Activated gamma-delta T cell (primary cell): ENCODE data around the gene FBXO42.

Source experiments
- DNase-seq: peaks from one replicate; lab custom pipeline; 2025; lab: John Stamatoyannopoulos, UW

Gene FBXO42

DNA sequence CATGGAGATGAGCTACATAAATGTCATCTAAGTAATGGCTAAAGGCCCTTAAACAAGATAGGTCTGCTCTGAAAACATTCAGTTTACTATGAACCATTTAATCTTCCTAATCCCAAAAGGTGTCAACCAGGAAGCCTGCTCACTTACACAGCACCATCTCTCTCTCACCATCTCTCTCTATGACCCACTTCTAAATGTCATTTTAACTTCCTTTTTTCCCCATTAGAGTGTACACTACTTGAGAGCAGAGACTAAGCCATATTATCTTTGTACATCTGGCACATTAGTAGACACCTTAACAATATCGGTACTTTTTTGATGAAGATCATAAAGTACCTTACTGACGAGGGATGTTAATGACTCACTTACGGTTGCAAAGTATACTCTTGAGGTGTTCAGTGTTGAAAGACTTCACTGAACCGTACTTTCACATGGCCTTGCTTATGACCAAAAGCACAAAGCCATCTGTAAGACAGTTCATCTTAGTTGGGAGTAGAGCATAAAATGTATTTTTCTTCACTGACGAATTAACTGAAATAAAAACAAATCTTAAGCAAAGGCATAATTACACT lies 25.4 kb downstream of the FBXO42 start:
- no peak for DNase-seq

DNA sequence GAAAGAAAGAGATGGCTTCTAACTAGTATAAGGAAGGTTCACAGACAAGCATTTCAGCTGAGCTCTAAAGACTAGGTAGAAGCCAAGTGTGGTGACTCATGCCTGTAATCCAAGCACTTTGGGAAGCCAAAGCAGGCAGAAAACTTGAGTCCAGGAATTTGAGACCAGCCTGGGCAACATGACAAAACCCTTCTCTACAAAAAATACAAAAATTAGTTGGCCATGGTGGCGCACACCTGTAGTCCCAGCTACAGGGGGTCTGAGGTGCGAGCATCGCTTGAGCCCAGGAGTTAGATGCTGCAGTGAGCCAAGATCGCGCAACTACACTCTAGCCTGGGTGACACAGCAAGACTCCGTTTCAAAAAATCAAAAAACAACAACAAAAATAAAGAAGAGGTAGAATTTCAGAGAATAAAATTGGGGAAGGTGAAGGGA lies 27.8 kb downstream of the FBXO42 start:
- DNase-seq = no peak

DNA sequence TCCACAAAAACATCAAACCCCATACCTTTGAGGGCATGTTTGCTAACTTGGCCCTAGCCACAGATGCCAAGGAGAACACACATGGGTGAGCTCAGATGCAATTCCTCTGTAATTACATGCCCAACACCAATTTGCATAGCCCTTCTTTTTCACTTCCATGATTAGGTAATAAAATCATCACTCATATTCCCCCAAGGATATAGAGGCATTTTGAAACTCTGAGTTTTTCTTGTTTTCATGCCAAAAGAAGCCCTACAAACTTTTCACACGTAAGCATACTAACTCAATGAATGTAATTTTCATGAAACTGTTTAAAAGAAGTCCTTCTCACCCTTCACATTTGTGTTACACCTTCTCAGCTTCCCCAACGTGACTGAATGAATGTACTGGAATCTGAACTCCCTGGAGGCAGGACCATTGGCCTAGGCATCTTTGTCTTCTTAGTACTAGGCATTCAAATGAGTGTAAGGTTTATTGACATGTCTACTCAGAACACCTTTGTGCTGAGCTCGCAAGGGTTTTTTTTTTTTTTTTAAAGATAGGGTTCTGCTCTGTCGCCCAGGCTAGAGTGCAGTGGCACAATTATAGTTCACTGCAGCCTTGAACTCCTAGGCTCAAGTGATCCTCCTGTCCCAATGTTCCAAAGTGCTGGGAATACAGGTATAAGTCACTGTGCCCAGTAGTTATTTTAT lies 31.0 kb downstream of the FBXO42 start:
- no peak for DNase-seq

DNA sequence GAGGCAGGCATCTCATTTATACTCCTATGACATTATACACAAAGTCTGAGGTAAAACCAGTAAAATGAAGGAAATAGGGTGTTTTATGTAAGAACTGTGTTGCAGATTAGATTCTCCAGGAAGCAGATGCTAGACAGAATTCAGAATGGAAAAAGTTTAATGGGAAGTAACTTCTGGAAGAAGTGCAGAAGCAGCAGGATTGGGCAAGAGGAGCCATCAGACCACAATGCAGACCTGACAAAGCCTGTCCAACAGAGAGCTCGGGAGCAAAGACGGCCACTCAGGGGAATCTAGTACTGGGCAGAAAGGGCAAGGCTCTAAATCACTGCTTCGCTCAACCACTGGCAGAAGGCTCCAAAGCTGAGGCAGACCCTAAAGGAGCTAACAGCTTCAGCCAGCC lies 33.7 kb downstream of the FBXO42 start:
- no peak for DNase-seq

DNA sequence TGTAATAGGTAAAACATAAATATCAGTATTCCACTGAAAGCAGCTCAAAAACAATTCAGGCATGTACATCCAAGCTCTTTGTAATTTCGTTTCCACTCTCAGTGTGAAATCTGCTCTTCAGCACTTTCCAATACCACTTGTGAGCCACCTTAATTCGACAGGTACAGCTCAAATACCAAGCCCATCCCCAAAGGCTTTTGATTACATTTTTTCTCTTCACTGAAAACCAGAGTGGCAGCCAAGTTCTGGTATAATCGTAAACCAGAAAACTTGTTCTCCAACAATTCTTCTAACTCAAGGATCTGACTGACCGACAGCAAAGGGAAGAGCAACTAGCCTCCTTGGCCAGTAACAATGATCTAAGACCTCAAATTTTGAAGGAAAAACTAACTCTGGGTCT lies 36.8 kb downstream of the FBXO42 start:
- no peak for DNase-seq

DNA sequence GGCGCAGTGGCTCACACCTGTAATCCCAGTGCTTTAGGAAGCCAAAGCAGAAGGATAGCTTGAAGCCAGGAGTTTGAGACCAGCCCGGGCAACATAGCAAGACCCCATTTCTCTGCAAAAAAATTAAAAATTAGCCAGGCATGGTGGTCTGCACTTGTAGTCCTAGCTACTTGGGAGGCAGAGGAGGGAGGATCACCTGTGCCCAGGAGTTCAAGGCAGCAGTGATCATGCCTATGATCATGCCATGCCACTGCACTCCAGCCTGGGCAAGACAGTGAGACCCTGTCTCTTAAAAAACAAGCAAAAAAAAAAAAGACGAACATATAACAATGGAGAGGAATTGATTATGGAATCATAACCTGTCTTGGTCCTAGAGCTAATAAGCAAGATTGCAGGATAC lies 45.1 kb downstream of the FBXO42 start:
- no peak for DNase-seq

DNA sequence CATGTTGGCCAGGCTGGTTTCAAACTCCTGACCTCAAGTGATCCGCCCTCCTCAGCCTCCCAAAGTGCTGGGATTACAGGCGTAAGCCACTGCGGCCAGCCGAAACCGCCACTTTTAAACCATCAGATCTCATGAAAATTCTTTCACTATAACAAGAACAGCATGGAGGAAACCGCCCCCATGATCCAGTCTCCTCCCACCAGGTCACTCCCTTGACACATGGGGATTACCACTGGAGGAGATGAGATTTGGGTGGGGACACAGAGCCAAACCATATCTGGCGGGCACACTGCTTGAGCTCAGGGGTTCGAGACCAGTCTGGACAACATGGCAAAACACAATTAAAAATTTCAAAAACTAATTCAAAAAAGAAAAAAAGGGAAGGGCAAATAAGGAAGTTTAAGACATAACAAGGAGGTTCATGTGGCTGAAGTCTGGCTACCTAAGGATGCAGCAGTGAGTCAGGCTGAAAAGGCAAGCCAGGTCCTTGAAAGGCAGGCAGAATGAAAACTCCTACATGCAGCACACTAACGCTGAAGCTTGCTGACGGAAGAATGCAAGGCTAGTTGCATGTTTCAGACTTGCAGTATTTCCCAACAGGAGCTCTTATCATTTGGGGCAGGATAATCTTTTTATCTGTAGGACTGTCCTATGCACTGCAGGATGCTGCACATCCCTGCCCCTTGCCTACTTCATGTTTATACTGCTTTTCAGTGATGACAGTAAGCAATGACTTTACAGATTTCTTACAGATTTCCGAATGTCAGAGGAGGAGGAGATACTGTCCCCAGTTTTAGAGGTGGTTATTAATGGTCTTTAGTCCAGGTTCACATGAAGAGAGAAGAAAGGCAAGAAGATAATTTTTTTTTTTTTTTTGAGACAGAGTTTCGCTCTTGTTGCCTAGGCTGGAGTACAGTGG lies 49.3 kb downstream of the FBXO42 start:
- DNase-seq = no peak

DNA sequence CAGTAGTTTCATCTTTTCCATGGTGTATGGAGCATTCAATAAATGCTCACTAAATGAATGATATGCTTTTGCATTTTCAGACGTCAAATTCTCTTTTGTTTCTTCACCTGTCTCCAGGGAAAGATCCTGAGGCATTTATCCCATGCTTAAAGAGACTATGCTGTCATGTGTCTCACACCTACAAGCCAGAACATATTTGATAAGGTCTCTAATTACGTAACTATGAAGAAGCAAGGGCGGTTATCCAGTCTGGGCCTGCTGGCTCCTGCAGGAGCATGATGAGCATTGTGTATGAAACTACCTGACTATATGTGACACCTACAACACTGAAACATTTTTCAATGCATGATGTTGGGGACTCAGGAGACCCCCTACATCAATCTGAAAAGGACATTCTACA lies 51.8 kb downstream of the FBXO42 start:
- no peak for DNase-seq

DNA sequence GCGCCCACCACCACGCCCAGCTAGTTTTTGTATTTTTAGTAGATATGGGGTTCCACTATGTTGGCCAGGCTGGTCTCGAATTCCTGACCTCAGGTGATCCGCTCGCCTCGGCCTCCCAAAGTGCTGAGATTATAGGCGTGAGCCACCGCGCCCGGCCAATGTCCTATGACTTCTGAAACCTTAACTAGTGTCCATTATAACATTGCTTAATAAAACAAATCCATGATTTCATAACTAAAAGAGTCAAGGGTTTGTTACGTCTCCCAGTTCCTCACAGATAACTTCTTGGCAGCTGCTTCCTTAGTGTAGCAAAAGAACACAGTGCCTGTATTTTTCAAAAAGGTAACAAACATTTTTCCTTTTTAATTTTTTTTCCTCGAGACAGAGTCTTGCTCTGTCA lies 53.6 kb downstream of the FBXO42 start:
- DNase-seq = no peak

DNA sequence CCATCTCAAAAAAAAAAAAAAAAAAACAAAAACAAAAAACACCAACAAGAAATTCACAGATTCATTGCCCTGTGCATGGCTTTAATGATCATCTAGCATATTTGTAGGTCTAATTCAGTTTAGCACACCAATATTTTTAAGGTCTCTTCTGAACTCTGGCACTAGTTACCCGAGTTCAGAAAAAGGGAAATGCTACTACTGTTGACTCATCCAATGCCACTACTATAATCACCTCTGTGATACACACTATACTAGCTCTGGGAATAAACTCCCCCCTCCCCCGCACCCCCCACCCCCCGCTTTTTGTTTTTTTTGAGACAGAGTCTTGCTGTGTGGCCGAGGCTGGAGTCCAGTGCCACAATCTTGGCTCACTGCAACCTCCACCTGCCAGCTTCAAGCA lies 55.6 kb downstream of the FBXO42 start:
- no peak for DNase-seq

DNA sequence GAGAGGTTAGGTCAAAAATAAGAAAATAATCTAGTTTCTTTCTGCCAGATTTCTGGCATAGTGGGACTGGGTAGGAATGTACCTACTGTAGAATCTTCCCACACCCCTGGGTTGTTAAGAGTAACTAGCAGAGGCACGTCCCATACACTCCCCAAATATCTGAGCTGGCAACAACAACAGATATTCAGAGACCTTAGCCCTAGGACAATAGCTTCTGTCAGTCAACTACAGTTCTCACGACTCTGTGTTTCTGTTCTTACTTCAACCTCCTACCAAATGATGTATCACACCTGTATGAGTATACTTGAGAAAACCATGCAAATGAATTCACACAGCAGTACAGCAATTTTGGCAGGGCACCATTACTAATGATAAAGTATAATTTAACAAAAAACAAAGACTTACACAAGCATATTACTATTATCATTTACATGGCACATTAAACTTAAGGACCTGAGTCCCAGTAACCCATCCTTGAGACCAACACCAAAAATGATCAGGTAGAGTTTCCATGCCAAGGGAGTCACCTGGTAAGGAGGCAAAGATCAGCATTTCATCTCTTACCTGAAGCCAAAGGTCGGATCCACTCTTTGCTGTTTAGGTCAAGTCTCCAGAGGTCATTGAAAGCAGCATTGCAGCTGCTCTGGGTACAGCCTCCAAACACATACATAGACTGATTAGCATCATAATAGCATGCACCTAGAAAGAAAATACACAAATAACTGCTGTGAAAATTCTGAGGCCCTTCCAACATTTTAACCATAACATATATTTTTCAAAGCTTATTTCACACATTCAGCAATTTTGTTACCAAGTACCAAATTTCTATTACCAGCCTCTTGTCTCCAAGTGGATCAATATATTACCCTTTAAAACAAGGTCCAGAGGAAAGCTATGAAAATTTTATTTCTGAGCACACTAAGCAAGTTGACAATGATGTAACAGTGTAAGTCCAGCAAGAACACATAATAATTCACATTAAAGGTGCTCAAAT lies 57.8 kb downstream of the FBXO42 start:
- no peak for DNase-seq

DNA sequence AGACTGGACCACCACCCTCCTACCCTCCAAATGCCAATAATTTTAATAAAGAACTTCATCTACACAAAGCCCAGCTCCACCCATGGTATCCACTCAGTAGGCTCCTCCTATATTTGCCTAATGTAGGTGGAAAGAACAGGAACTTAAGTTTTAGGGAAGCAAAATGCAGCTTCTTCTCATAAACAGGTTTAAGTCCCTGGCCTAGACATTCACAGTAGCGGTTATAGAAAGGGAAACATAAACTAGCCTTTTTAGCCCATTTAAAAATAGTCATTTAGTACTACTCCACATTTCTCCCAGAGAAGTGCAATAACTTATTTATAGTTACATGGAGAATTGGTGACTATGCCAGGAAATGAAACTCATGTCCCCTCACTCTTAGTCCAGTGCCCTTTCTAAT lies 58.7 kb downstream of the FBXO42 start:
- DNase-seq = no peak

DNA sequence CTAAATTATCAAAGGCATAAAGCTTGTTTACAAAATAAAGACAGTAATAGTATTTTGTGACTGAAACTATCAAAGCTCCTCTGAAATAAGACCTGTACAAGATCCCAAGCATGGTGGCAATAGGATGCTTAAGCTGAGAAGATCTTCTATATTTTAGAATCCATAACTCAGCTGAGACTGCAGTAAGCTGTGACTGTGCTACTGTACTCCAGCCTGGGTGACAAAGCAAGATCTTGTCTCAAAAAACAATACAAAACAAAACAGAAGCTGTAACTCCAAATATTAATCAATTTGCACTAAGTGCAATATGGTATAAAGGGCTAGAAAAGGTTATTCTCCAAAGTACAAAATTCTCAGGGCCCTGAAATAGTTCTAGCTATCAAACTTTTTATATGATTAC lies 59.5 kb downstream of the FBXO42 start:
- no peak for DNase-seq

DNA sequence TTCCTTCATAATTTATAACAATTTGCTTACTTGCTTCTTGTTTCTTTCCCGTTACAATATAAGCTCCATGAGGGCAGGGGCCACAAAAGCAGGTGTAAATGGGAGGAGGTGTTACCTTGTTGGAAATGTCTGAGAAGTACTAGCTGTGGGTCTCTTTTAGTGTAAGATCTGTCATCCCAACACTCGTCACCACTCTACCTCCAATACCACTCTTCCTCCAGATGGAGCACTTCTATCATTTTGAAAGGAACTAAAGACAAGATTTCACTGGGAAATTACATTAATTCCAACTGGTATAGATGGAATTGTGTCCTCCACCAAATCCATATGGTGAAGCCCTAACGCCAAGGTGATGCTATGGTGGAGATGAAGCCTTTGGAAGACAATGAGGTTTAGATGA lies 62.3 kb downstream of the FBXO42 start:
- DNase-seq = no peak

DNA sequence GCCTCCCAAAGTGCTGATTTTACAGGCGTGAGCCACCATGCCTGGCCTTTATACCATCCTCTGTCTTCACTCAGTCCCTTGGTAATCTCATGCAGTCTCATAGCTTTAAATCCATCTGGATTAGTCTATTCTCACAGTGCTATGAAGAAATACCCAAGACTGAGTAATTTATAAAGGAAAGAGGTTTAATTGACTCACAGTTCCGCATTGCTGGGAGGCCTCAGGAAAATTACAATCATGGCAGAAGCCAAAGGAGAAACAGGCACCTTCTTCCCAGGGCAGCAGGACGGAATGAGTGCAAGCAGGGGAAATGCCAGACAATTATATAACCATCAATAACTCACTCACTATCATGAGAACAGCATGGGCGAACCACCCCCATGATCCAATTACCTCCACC lies 66.2 kb downstream of the FBXO42 start:
- DNase-seq = no peak

DNA sequence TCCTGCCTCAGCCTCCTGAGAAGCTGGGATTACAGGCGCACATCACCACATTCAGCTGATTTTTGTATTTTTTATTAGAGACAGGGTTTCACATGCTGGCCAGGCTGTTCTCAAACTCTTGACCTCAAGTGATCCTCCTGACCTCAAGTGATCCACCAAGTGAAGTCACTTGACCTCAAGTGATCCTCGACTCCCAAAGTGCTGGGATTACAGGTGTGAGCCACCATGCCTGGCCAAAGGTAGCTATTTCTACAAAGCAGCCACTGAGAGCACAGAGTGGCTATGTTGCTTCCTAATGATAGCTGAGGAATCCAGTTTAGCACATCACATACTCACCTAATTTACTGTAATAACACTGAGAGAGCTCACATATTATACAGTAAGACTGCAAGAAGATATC lies 70.5 kb downstream of the FBXO42 start:
- DNase-seq = no peak

DNA sequence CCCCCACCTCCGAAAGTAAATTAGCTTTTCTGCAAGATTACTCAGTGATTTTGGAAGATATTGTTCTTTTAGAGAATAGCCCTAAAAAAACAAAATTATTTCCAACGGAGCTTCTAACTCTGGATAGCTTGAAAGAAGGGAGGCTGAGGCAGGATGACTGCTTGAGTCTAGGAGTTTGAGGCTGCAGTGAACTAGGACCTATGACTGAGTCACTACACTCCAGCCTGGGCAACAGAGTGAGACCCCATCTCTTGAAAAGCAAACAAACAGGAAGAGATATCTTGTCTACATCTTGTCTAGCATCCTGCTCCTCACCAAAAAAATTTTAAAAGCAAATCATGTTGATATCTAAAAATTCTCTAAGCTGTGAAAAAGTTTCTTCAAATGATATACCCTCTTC lies 73.1 kb downstream of the FBXO42 start:
- no peak for DNase-seq

DNA sequence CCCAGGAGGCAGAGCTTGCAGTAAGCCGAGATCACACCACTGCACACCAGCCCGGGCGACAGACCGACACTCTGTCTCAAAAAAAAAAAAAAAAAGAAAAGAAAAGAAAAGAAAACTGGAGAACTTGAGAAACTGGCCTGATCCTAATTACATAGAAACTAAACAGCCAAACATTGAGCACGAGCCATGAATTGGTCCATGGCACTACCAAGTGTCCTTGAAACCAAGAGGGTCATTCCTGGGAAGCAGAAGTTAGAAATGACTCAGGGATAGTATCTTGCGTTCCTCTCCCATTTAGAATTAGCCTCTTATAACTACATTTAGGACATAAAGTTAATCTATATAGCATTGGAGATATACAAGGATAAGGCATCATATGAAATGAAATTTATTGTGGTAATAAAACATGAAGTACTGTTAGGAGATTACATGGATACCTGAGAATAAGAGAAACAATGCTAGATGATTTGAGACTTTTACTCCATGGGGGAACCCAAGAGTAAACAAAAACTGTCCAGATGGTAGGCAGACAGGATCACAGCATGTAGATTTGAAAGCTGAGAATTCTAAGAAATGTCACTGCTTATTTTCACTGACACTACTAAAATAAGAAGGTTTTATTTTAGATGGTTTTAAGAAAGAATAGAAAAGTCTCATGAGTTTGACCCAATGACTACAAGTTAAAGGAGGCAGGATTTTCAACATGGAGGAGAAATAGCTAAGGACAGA lies 75.8 kb downstream of the FBXO42 start:
- DNase-seq = no peak

DNA sequence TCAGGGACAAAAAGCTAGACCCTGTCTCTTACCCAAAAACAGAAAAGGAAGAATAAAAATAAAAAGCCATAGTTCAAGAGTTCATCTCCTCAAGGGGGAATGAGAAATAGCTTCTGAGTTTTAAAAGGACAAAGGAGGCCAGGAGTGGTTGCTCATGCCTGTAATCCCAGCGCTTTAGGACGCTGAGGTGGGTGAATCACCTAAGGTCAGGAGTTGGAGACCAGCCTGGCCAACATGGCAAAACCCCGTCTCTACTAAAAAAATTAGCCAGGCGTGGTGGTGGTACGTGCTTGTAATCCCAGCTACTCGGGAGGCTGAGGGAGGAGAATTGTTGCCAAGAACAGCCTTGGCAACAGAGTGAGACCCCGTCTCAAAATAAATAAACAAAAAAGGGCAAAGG lies 76.7 kb downstream of the FBXO42 start:
- no peak for DNase-seq

DNA sequence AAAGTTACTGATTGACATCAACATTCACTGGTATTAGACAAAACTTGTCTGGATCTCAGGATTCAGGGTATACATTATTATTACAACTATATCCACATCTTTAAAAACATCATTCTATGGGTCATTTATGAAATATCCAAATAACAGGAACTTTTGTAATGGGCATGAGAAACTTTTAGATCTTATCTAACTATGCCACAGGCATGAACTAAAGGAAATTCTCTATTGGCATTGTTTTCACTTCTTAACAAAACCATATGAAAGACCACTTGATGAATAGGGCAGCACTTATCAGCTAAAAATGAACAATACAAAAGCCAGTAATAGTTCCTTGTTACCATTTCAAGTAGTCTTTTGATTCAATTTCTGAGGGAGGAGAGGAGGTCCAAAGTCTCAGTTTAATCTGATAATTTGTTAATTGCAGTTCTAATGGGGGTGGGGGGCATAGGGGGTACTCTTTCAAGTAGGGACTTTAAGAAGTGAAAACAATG lies 84.5 kb downstream of the FBXO42 start:
- DNase-seq = no peak
